Vagina (tissue), 2 donors: ENCODE results near the gene CARHSP1.

Experiments used
- CTCF ChIP-seq, 3 experiments: fragments of 450-650 bp in 2 of 3; fragments of 200-600 bp in 1 of 3; sonication (generic) in 1 of 3; IDR thresholded peaks; one replicate each; pipeline ENCODE4 v1.5.1; 2017 to 2019; ENCODE audit warnings: antibody characterized with exemption in 3 of 3, mild to moderate bottlenecking in 2 of 3, moderate library complexity in 2 of 3
- POLR2A ChIP-seq, 2 donors: fragments of 450-650 bp; IDR thresholded peaks; one replicate each; pipeline ENCODE4 v1.6.1; 2017; ENCODE audit warnings: antibody characterized with exemption in 2 of 2, mild to moderate bottlenecking in 2 of 2, moderate library complexity in 2 of 2

GRCh38 chr16:8910811-8911210, 42.0 kb upstream of the CARHSP1 start:
- TF ChIP-seq CTCF (IDR thresholded peaks at IDR 0.05), result no peak
- TF ChIP-seq POLR2A (IDR thresholded peaks at IDR 0.05), result no peak
